Ovary (tissue), 9 donors: ENCODE measurements around the gene LMF1. TPM values are rescaled to one million over a fixed set of nuclear protein-coding genes. Genes with fewer than 3 reads are reported as not detected.

Experiments
- DNase-seq, 5 donors: peaks; one replicate each; pipeline ENCODE4 v3.0.0-alpha.2; 2019 to 2020
- H3K27ac ChIP-seq, 2 donors: fragments of 200-600 bp; one replicate each; pipeline versions ENCODE4 v1.5.1 to v1.8.0; 2019 to 2022
- H3K27me3 ChIP-seq: fragments of 200-600 bp; one replicate; pipeline ENCODE4 v1.8.0; 2022
- H3K36me3 ChIP-seq: fragments of 200-600 bp; sonication (generic); one replicate; pipeline ENCODE4 v1.5.1; 2019
- H3K4me1 ChIP-seq: one replicate; pipeline ENCODE4 v1.8.1; 2013; ENCODE audit warnings: mild to moderate bottlenecking, moderate library complexity; ENCODE audit not compliant: insufficient read depth
- H3K4me3 ChIP-seq: fragments of 200-600 bp; sonication (generic); one replicate; pipeline ENCODE4 v1.5.1; 2017
- H3K9me3 ChIP-seq, 2 donors: fragments of 200-600 bp in 1 of 2; sonication (generic) in 1 of 2; one replicate each; pipeline versions ENCODE4 v1.5.1 to v1.8.1; 2013 to 2019; ENCODE audit warnings: mild to moderate bottlenecking in 1 of 2, moderate library complexity in 1 of 2
- EP300 ChIP-seq: sonication (generic); formaldehyde crosslinking; IDR thresholded peaks from one replicate; pipeline ENCODE4 v1.6.1; 2017; ENCODE audit warnings: antibody characterized with exemption
- POLR2A ChIP-seq: fragments of 450-650 bp; IDR thresholded peaks from one replicate; pipeline ENCODE4 v1.6.1; 2017; ENCODE audit warnings: antibody characterized with exemption, mild to moderate bottlenecking, moderate library complexity
- WGBS, 3 donors: extraction: QIAGEN DNeasy Blood & Tissue Kit in 1 of 3; methylation state at CpG; one replicate each; pipeline versions ENCODE4 v1.1.5 to v1.1.7; 2013 to 2017; 5-methylcytosine and 5-hydroxymethylcytosine counted together
- intact Hi-C, 4 donors: fragments of 100-400 bp; cut with DNase I; formaldehyde crosslinking; loops; one replicate each; pipeline versions ENCODE4 v1.11.0 to v1.15.1; 2022 to 2023
- polyA plus RNA-seq, 2 donors: library from polyadenylated mRNA; stranded (reverse); fragments of 200-250 nt in 1 of 2; fragments of 350-450 nt in 1 of 2; fragmentation: Illumina TruSeq in 1 of 2; extraction: RNeasy Lipid Tissue Mini Kit (QIAGEN cat#74804) in 1 of 2; gene quantifications; one replicate each; pipeline ENCODE4 v1.2.3, GENCODE V29; 2013 to 2014
- total RNA-seq, 7 donors: library from RNA; depleted of rRNA in 2 of 7; stranded (reverse); fragments of >200 nt in 2 of 7; fragmentation: NEBNext Ultra II Directional in 3 of 7; extraction: Animal tissue kit (Norgen Biotek cat#: 25700) in 3 of 7; gene quantifications; one replicate each; pipeline versions ENCODE4 v1.1.0 to v1.2.4, GENCODE V29; 2016 to 2023
- TF ChIP-seq, protein P1 (sequence below), 3 donors: fragments of 450-650 bp in 2 of 3; fragments of 200-600 bp in 1 of 3; IDR thresholded peaks; one replicate each; pipeline versions ENCODE4 v1.5.1 to v1.8.0; 2016 to 2022; ENCODE audit warnings: antibody characterized with exemption in 3 of 3, mild to moderate bottlenecking in 1 of 3
- donor health status: DM: no; HTN: no; CAD: no; lungs with moderate emphysema.
- donor health status: DM: no; HTN: no; CAD: no.
- donor health status: Bipolar disorder and iron deficiency.
- donor health status: DM: yes; HTN: yes; CAD: no.
- donor health status: DM: no; HTN: no; CAD: no.
- donor health status: DM: yes; HTN: yes; CAD: no.

Gene LMF1
- total and polyA plus RNA-seq, 9 donors: 7.8 to 31.9 (median 23.6) TPM

DNA sequence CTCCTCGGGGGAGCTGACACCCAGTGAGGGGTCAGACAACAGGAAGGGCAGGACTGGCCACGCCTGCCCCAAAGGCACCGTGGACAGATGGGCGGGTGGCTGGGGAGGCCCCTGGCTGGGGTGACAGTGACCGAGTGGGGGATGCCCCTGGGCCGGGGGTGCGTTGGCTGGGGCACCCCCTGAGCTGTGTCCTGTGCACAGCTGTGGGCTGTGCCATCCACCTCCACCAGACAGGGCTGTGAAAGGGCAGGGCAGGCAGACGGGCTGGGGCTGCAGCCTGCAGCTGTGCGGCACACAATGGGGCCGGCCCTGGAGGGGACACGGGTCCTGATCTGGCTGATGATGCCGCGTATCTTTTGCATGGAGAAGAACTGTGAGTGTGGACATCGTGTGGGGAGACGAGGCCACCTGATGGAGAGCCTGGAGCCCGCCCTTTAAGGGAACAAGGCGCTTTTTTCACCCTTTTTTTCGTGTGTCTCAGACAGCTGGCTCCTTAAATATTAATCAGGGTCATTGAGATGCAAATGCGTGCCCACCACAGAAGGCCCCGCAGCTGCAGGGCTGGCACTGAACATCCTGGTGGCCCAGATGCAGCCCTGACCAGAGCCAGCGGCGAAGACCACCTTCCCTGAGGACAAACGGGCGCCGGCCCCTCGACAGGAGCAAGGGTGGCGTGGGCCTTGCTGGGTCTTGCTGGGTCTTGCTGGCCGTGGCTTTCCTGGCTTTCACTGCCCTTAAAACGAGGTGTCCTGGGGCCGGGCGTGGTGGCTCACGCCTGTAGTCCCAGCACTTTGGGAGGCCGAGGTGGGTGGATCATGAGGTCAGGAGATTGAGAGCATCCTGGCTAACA, 127.8 kb downstream of the LMF1 start:
- no peaks in the 10 kb centered on the region for H3K27me3 ChIP-seq
- TF ChIP-seq POLR2A (no peak), EP300 (no peak)
- TF ChIP-seq, protein P1, sequence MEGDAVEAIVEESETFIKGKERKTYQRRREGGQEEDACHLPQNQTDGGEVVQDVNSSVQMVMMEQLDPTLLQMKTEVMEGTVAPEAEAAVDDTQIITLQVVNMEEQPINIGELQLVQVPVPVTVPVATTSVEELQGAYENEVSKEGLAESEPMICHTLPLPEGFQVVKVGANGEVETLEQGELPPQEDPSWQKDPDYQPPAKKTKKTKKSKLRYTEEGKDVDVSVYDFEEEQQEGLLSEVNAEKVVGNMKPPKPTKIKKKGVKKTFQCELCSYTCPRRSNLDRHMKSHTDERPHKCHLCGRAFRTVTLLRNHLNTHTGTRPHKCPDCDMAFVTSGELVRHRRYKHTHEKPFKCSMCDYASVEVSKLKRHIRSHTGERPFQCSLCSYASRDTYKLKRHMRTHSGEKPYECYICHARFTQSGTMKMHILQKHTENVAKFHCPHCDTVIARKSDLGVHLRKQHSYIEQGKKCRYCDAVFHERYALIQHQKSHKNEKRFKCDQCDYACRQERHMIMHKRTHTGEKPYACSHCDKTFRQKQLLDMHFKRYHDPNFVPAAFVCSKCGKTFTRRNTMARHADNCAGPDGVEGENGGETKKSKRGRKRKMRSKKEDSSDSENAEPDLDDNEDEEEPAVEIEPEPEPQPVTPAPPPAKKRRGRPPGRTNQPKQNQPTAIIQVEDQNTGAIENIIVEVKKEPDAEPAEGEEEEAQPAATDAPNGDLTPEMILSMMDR (IDR thresholded peaks at IDR 0.05): no peak
- H3K4me1 ChIP-seq: no peaks in the 10 kb centered on the region
- 78 to 86% (median 79%) methylated on average over 31 to 33 of the region's 33 CpGs for whole genome bisulfite sequencing, 3 donors
- no peak overlapping the region for H3K27ac ChIP-seq
- no peak for DNase-seq
- H3K4me3 ChIP-seq: no peak overlapping the region
- H3K9me3 ChIP-seq: no peaks in the 10 kb centered on the region
- no peaks in the 10 kb centered on the region for H3K36me3 ChIP-seq
- intact Hi-C loops: no loop called here

GRCh38 chr16:842061-842476, 128.7 kb downstream of the LMF1 start:
- no peak for DNase-seq
- Histone ChIP-seq H3K27me3 (no peaks in the 10 kb centered on the region), H3K4me3 (no peak overlapping the region), H3K36me3 (no peaks in the 10 kb centered on the region), H3K9me3 (no peaks in the 10 kb centered on the region), H3K4me1 (no peaks in the 10 kb centered on the region), H3K27ac (no peak overlapping the region)
- TF ChIP-seq POLR2A (no peak), EP300 (no peak)
- TF ChIP-seq, protein P1 (IDR thresholded peaks at IDR 0.05): no peak
- WGBS, 3 donors: 37 to 59% (median 51%) methylated on average over 18 to 19 of the region's 19 CpGs
- intact Hi-C loops: no loop called here

DNA sequence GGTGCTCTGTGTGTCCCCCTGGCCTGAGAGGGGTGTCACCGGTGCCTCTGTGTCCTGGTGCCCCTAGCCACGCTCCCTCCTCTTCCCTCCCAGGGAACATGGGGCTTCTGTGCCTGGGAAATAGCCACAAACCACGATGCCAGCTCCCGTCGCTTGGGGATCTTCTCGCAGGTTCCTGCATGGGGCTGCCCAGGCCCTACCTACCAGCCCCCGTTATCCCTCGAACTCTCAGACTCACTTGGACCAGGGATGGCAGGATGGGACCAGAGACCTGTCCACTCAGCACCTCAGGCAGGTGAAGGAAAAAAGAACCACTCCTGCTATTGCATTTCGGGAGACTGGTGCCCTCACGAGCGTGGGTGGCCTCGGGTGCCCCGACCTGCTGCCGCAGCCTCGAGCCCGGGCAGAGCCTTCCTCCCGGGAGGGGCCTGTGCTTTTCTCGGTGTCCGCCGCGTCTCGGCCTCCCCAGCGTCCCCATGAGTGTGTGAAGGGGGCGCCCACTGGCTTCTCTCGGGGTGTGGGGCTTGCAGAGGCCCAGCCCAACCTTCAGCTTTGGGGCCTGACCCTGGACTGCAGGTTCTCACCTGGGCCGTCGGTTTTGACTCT, 129.2 kb downstream of the LMF1 start:
- DNase-seq: no peak
- no peaks in the 10 kb centered on the region for H3K4me1 ChIP-seq
- no peaks in the 10 kb centered on the region for H3K9me3 ChIP-seq
- TF ChIP-seq EP300 (no peak), POLR2A (no peak)
- TF ChIP-seq, protein P1 (IDR thresholded peaks at IDR 0.05): no peak
- H3K27ac ChIP-seq: no peak overlapping the region
- intact Hi-C loops: no loop called here
- 70 to 88% (median 72%) methylated on average over 27 of the region's 27 CpGs for WGBS, 3 donors
- no peaks in the 10 kb centered on the region for H3K36me3 ChIP-seq
- no peaks in the 10 kb centered on the region for H3K27me3 ChIP-seq
- H3K4me3 ChIP-seq: no peak overlapping the region

- H3K27ac ChIP-seq: no peak overlapping the region
- no peaks in the 10 kb centered on the region for H3K4me1 ChIP-seq
- 65 to 87% (median 69%) methylated on average over 26 to 34 of the region's 34 CpGs for WGBS, 3 donors
- peak in 1 of 5 donors; percentile 7 for DNase-seq
- H3K36me3 ChIP-seq: no peaks in the 10 kb centered on the region
- H3K4me3 ChIP-seq: no peak overlapping the region
- H3K27me3 ChIP-seq: no peaks in the 10 kb centered on the region
- TF ChIP-seq, protein P1 (IDR thresholded peaks at IDR 0.05): no peak
- TF ChIP-seq EP300: no peak
- no peak for TF ChIP-seq POLR2A
- H3K9me3 ChIP-seq: no peaks in the 10 kb centered on the region
- intact Hi-C loops: no loop called here
Measured at GRCh38 chr16:840561-841454, 130.0 kb downstream of the LMF1 start.
